HG03064 (cell line): ENCODE measurements around the gene RPL11.
"Not testable (repeated sequence)": the region's sequence is repeated elsewhere in the genome, so short reads cannot be mapped to it uniquely, and the experiment has no call there.

Source experiments
- ATAC-seq: cut with Tn5 transposase; IDR thresholded peaks from one replicate; pipeline ENCODE4 v1.9.1; 2021; ENCODE audit warnings: low read depth; ENCODE audit not compliant: unreplicated experiment

The RPL11 gene

DNA sequence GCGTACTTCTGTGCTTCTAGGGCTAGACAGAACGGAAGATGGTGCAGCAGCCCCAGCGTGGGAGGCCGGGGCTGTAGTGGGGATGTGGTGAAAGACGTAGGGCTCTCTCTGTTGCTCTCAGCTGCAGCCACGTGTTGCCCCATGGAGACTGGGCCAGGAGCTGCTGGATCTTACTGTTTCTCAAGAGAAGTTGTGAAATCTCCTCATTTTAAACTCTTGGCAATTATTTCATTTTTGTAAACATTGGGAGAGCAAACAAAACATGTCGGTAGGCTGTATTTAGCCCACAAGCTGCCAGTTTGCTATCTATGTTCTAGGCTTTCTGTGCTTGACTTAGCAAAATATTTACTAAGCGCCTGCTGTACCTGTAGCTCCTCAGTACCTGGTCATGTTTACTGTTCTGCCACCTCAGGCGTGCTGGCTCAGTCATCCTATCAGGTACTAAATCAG is 35.8 kb downstream of the RPL11 start:
- ATAC-seq, result no peak

DNA sequence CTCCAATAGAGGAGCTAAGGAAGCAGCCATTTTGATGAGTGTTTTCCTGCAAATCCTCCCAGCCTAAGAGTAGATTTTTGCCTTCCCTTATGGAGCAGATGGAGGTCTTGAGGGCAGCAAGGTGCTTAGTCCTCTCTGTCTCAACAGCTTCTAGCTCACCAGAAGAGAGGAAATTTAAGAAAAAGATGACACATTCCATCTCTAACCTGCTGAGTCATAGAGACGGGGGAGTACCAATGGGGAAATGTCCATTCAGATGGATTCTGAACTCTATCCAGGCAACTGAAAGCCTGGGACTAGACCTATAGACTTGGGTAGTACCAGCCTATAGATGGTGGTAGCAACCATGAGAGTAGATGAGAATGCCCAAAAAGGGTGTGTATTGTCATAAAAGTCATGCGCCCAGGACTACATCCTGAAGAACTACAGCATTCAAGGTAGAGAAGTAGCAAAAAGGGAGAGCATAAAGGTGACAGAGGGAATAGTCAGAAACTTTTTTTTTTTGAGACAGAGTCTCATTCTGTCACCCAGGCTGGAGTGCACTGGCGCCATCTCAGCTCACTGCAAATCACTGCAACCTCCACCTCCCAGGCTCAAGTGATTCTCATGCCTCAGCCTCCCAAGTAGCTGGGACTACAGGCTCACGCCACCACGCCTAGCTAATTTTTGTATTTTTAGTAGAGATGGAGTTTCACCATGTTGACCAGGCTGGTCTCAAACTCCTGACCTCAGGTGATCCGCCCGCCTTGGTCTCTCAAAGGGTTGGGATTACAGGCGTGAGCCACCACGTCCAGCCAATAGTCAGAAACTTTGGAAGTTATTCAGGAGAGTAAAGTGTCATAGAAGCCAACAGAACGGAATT is 41.0 kb downstream of the RPL11 start:
- ATAC-seq, result no peak

DNA sequence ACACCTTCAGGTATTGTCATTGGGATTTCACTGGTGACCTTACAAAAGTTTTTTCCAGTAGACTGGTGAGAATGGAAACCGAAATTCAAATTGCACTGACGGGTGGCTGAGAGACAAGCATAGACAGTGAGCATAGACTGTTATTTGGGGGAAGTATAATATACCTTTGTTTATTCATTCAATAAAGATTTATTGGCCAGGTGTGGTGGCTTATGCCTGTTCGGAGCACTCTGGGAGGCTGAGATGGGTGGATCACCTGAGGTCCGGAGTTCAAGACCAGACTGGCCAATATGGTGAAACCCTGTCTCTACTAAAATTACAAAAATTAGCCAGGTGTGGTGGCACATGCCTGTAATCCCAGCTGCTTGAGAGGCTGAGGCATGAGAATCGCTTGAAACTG is 41.7 kb downstream of the RPL11 start:
- ATAC-seq, result not testable (repeated sequence)

DNA sequence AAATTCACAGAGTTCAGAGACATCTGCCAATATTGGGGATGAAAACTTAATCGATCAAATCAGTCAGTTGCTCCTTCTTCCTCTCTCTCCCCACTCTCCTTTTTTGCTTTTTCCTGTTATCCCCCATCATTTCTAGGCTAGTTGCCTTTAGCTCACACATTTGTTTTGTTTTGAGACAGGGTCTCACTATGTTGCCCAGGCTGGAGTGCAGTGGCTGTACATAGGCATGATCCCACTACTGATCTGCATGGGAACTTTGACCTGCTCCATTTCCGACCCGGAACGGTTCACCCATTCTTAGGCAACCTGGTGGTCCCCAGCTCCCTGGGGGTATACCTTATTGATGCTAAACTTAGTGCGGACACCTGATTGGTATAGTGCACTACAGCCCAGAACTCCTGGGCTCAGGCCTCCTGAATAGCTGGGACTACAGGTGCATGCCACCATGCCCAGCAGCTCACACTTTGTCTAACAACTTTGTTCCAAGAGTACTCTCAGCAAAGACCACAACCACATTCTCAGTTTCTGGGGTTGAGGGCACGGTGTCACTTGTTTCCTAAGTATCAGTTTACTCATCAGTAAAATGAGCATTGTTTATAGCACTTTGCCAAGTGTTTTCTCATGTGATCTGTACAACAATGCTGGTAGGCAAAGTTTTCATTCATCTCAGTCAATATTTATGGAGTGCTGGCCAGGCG is 45.0 kb downstream of the RPL11 start:
- ATAC-seq, result no peak

DNA sequence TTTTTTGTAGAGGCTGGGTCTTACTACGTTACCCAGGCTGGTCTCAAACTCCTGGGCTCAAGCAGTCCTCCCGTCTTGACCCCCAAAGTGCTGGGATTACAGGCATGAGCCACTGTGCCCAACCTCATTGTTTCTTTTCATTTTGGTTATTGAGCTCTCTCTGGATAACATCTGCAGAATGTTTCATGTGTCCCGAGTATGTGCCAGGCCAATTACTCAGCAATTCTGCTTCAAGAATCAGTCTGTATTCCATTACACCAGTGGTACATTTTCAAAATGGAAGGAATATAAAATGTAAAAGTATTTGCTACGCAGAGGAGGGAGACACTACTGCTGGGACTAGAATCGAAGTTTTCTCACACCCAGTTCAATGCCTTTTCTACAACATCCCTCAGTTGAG is 50.0 kb downstream of the RPL11 start:
- ATAC-seq, result no peak

DNA sequence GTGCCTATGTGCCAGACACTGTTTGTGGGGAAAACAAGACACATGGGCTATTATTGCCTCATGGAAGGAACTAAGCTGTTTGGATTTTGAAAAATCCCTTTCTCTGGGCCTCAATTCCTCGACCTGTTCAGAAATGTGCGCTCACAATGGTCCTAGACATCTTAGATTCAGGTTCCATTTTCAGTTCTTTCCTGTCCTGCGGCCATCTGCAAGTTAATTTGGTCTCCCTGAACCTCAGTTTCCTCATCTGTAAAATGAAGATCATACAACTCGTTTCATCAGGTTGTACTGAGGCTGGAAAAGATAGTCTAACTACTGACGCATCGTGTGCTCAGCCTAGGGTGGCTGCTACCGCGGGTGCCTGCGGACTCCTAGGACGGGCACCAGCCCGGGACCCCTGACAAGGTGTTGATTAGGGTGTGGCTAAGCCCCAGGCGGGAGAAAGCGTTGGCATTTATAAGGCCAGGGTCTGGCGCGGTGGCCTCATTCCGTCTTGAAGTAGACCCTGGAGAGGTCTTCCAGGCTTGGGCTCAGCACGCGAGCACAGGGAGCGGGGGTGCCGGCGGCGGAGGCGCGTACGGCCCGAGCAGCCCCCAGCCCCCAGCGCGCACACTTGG is 51.2 kb downstream of the RPL11 start:
- peak; percentile 13 for ATAC-seq

DNA sequence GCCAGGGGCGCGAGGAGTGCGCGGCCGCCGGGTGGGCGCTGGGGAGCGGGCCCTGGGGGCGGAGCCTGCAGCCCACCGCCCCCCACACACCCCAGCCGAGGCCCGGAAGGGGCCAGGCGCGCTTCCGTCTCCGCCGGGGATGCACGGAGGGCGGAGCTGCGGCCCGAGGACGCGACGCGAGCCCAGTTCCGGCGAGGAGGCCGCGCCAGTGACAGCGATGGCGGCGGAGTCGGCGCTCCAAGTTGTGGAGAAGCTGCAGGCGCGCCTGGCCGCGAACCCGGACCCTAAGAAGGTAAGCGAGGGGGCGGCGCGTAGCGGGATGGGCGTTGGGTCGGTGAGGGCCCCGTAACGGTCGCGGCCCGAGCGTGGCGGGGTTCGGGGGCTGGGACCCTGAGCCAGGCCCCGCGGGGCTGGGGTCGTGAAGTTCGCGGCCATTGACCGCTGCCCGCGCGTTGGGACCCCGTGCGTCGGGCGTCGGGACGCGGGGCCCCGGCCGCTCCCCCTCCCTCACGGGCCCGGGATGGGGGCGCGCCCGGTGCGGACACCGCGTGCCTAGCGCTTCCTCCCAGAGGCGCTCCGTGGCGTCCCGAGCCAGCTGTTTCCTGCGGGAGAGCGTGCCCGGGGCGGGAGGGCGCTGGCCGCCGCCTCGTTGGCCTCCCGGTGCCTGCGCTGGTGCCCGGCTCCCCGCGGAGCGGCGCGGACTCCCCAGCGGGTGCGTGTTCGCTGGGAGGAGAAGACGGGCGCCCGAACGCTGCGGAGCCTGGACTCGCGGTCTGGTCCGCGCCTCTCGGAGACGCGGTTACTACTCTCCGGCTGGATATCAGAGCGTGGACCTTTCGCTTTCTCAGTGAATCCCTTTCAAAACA is 51.9 kb downstream of the RPL11 start, which contains the start of gene ELOA:
TSS of gene ELOA (plus strand) at position 185 of the 866 bp plus-strand sequence. CDS start at position 218, 33 bp downstream.
- ATAC-seq, result peak; percentile 78

DNA sequence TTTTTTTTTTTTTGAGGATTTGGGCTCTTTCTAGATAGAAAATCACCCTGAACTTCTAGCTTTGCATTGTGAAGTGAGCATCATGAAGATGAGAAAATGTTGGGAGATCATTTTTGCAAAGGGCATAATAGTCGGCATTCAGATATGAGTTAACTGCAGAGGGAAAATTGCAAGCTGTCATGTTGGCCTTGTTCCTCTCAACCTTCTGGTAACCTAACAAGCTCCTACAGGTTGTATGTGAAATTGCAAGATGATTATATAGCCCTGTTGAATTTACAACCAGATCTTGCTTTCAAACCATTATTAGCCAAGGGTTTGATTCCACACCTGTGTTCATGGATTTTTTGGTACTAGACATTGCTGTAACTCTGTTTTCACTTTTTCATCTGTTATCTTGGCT is 53.9 kb downstream of the RPL11 start:
- ATAC-seq, result no peak
